Spleen (tissue), 11 donors: Measurements from ENCODE around the gene STK38. TPM values are rescaled to one million over a fixed set of nuclear protein-coding genes. Genes with fewer than 3 reads are reported as not detected.

ENCODE experiments used
- DNase-seq: peaks from one replicate; pipeline ENCODE4 v3.0.0-alpha.2; 2020
- H3K27ac ChIP-seq, 8 donors: fragments of 200-600 bp; sonication (generic) in 7 of 8; 1 replicate in 4 of 8; 2 replicates in 4 of 8; pipeline versions ENCODE4 v1.5.0 to v1.8.0; 2016 to 2021; ENCODE audit warnings: inconsistent platforms in 4 of 8, mild to moderate bottlenecking in 4 of 8, moderate library complexity in 1 of 8
- H3K27me3 ChIP-seq, 7 donors: fragments of 200-600 bp; sonication (generic) in 6 of 7; replicated peaks in 1 of 7; 1 replicate in 4 of 7; 2 replicates in 3 of 7; pipeline versions ENCODE4 v1.5.0 to v1.8.0; 2016 to 2021; ENCODE audit warnings: inconsistent platforms in 3 of 7, mild to moderate bottlenecking in 1 of 7
- H3K36me3 ChIP-seq, 6 donors: fragments of 200-600 bp; sonication (generic) in 5 of 6; 1 replicate in 4 of 6; 2 replicates in 2 of 6; pipeline versions ENCODE4 v1.5.0 to v1.8.0; 2016 to 2021; ENCODE audit warnings: inconsistent platforms in 2 of 6
- H3K4me1 ChIP-seq, 6 donors: fragments of 200-600 bp; sonication (generic) in 5 of 6; 1 replicate in 3 of 6; 2 replicates in 3 of 6; pipeline versions ENCODE4 v1.5.0 to v1.8.0; 2016 to 2021; ENCODE audit warnings: inconsistent platforms in 3 of 6
- H3K4me3 ChIP-seq, 8 donors: fragments of 200-600 bp; sonication (generic) in 7 of 8; 1 replicate in 4 of 8; 2 replicates in 4 of 8; pipeline versions ENCODE4 v1.5.0 to v1.8.0; 2016 to 2021; ENCODE audit warnings: inconsistent platforms in 4 of 8, mild to moderate bottlenecking in 4 of 8, moderate library complexity in 2 of 8
- H3K9me3 ChIP-seq, 8 donors: fragments of 200-600 bp; sonication (generic) in 7 of 8; 1 replicate in 4 of 8; 2 replicates in 4 of 8; pipeline versions ENCODE4 v1.5.0 to v1.8.0; 2016 to 2021; ENCODE audit warnings: inconsistent platforms in 4 of 8
- CTCF ChIP-seq, 11 experiments: fragments of 200-600 bp in 7 of 11; fragments of 450-650 bp in 4 of 11; sonication (generic) in 4 of 11; IDR thresholded peaks in 8 of 11; conservative IDR thresholded peaks in 3 of 11; 1 replicate in 7 of 11; 2 replicates in 4 of 11; pipeline versions ENCODE4 v1.4.0 to v1.8.0; 2016 to 2021; ENCODE audit warnings: antibody characterized with exemption in 11 of 11, inconsistent platforms in 4 of 11, mild to moderate bottlenecking in 1 of 11
- POLR2A ChIP-seq, 3 donors: fragments of 450-650 bp; IDR thresholded peaks; one replicate each; pipeline ENCODE4 v1.5.1; 2017; ENCODE audit warnings: antibody characterized with exemption in 3 of 3, mild to moderate bottlenecking in 1 of 3
- POLR2AphosphoS5 ChIP-seq, 3 donors: sonication (generic); formaldehyde crosslinking; IDR thresholded peaks; one replicate each; pipeline ENCODE4 v1.5.1; 2017; ENCODE audit warnings: antibody characterized with exemption in 3 of 3
- WGBS, 5 donors: extraction: QIAGEN DNeasy Blood & Tissue Kit in 3 of 5; methylation state at CpG; one replicate each; pipeline versions ENCODE4 v1.1.5 to v1.1.7; 2013 to 2018; 5-methylcytosine and 5-hydroxymethylcytosine counted together
- intact Hi-C: fragments of 100-400 bp; cut with DNase I; formaldehyde crosslinking; loops from one replicate; pipeline ENCODE4 v1.15.0; 2023; ENCODE audit warnings: low total_unique reads
- polyA plus RNA-seq, 3 donors: library from polyadenylated mRNA; stranded (reverse); fragments of 200-250 nt; gene quantifications; one replicate each; pipeline ENCODE4 v1.2.1, GENCODE V29; 2013
- total RNA-seq, 7 donors: library from RNA; depleted of rRNA in 3 of 7; stranded (reverse); fragments of >200 nt in 3 of 7; fragmentation: NEBNext Ultra II Directional in 4 of 7; extraction: Animal tissue kit (Norgen Biotek cat#: 25700) in 4 of 7; gene quantifications; one replicate each; pipeline versions ENCODE4 v1.1.0 to v1.2.1, GENCODE V29; 2016 to 2021
- donor health status: healthy with polysubstance abuse.
- donor health status: DM: no; HTN: no; CAD: no; lungs with moderate emphysema.
- donor health status: DM: no; HTN: no; CAD: no.
- donor health status: Bipolar disorder and iron deficiency.
- donor health status: healthy.
- donor health status: DM: no; HTN: no; CAD: no.
- donor health status: DM: yes; HTN: yes; CAD: no.

The STK38 gene
- total and polyA plus RNA-seq, 10 donors = 16.4 to 51.8 (median 34.0) TPM

GRCh38 chr6:36495086-36495485 lies 52.2 kb downstream of the STK38 start:
- Histone ChIP-seq H3K36me3 (peaks cover 3 to 90% (median 58%) of the 10 kb centered on the region in 6 donors), H3K27ac (peak overlapping the region in 4 of 8 donors; percentile 67 to 86 (median 79)), H3K9me3 (no peaks in the 10 kb centered on the region), H3K4me1 (peaks cover 0 to 31% (median 8%) of the 10 kb centered on the region in 6 donors), H3K27me3 (no peaks in the 10 kb centered on the region), H3K4me3 (no peak overlapping the region)
- intact Hi-C loops = no loop called here
- WGBS, 5 donors = 91 to 97% (median 94%) methylated on average over 5 of the region's 5 CpGs
- no peak for DNase-seq
- no peak for TF ChIP-seq POLR2AphosphoS5 (IDR thresholded peaks at IDR 0.05)
- TF ChIP-seq CTCF (IDR thresholded peaks at IDR 0.05 in 8 of 11, conservative IDR thresholded peaks at IDR 0.05 in 3 of 11) = no peak
- no peak for TF ChIP-seq POLR2A (IDR thresholded peaks at IDR 0.05)

- Histone ChIP-seq H3K27ac (peak overlapping the region in 7 of 8 donors; percentile 48 to 86 (median 67)), H3K27me3 (no peaks in the 10 kb centered on the region), H3K4me3 (peak overlapping the region in 1 of 8 donors; percentile 27), H3K36me3 (peaks cover 3 to 90% (median 54%) of the 10 kb centered on the region in 6 donors), H3K4me1 (peaks cover 0 to 31% (median 8%) of the 10 kb centered on the region in 6 donors), H3K9me3 (no peaks in the 10 kb centered on the region)
- WGBS, 5 donors = 43 to 76% (median 55%) methylated on average over 2 of the region's 2 CpGs
- TF ChIP-seq POLR2AphosphoS5 (IDR thresholded peaks at IDR 0.05) = no peak
- TF ChIP-seq CTCF (IDR thresholded peaks at IDR 0.05 in 8 of 11, conservative IDR thresholded peaks at IDR 0.05 in 3 of 11) = no peak
- no peak for TF ChIP-seq POLR2A (IDR thresholded peaks at IDR 0.05)
- DNase-seq = no peak
- intact Hi-C loops = no loop called here
These were observed 53.4 kb downstream of the STK38 start for GRCh38 chr6:36493859-36494258.

GRCh38 chr6:36493319-36493718 lies 54.0 kb downstream of the STK38 start:
- no peak for DNase-seq
- Histone ChIP-seq H3K27me3 (no peaks in the 10 kb centered on the region), H3K4me1 (peaks cover 0 to 31% (median 8%) of the 10 kb centered on the region in 6 donors), H3K36me3 (peaks cover 3 to 90% (median 55%) of the 10 kb centered on the region in 6 donors), H3K9me3 (no peaks in the 10 kb centered on the region), H3K4me3 (peak overlapping the region in 1 of 8 donors; percentile 27), H3K27ac (peak overlapping the region in 7 of 8 donors; percentile 48 to 86 (median 67))
- TF ChIP-seq CTCF (IDR thresholded peaks at IDR 0.05 in 8 of 11, conservative IDR thresholded peaks at IDR 0.05 in 3 of 11) = no peak
- TF ChIP-seq POLR2AphosphoS5 (IDR thresholded peaks at IDR 0.05) = peak in 1 of 3 donors; percentile 18
- 74 to 88% (median 78%) methylated on average over 6 of the region's 6 CpGs for WGBS, 5 donors
- intact Hi-C loops = no loop called here

GRCh38 chr6:36492621-36493020 lies 54.7 kb downstream of the STK38 start:
- intact Hi-C loops = no loop called here
- WGBS, 5 donors = 44 to 81% (median 63%) methylated on average over 1 of the region's 1 CpG
- peaks cover 0 to 31% (median 8%) of the 10 kb centered on the region in 6 donors for H3K4me1 ChIP-seq
- no peak overlapping the region for H3K4me3 ChIP-seq
- peak overlapping the region in 3 of 8 donors; percentile 78 to 86 (median 80) for H3K27ac ChIP-seq
- H3K27me3 ChIP-seq = no peaks in the 10 kb centered on the region
- TF ChIP-seq CTCF (IDR thresholded peaks at IDR 0.05 in 8 of 11, conservative IDR thresholded peaks at IDR 0.05 in 3 of 11) (no peak), POLR2A (IDR thresholded peaks at IDR 0.05) (no peak), POLR2AphosphoS5 (IDR thresholded peaks at IDR 0.05) (no peak)
- peaks cover 3 to 90% (median 51%) of the 10 kb centered on the region in 6 donors for H3K36me3 ChIP-seq
- DNase-seq = no peak
- no peaks in the 10 kb centered on the region for H3K9me3 ChIP-seq
